SK-N-SH (cell line): ENCODE measurements around the gene CLASP1.

Experiments used
- CTCF ChIP-seq: fragments of 200-600 bp; sonication (generic); IDR thresholded peaks from 2 replicates; pipeline ENCODE4 v1.6.1; 2017; ENCODE audit warnings: antibody characterized with exemption, mild to moderate bottlenecking, moderate library complexity
- EP300 ChIP-seq, 2 experiments: IDR thresholded peaks; 2 replicates each; pipeline versions ENCODE4 v1.4.0 to v1.6.1; 2012; ENCODE audit warnings: borderline replicate concordance in 1 of 2, low read depth in 1 of 2, low read length in 1 of 2
- FOSL2 ChIP-seq: IDR thresholded peaks from 2 replicates; pipeline ENCODE4 v1.4.0; 2012; ENCODE audit warnings: low read depth, mild to moderate bottlenecking, moderate library complexity, borderline replicate concordance
- FOXM1 ChIP-seq: IDR thresholded peaks from 2 replicates; pipeline ENCODE4 v1.4.0; 2012; ENCODE audit warnings: low read depth, mild to moderate bottlenecking
- GABPA ChIP-seq: IDR thresholded peaks from 2 replicates; pipeline ENCODE4 v1.4.0; 2012; ENCODE audit warnings: low read depth, mild to moderate bottlenecking
- JUND ChIP-seq: IDR thresholded peaks from 2 replicates; pipeline ENCODE4 v1.4.0; 2012
- MAX ChIP-seq: IDR thresholded peaks from 2 replicates; pipeline ENCODE4 v1.4.0; 2012; ENCODE audit warnings: low read depth
- MXI1 ChIP-seq: IDR thresholded peaks from 2 replicates; pipeline ENCODE4 v1.6.1; 2012; ENCODE audit warnings: mild to moderate bottlenecking, low read depth, low read length, improper control_type of control experiment
- NFIC ChIP-seq: IDR thresholded peaks from 2 replicates; pipeline ENCODE4 v1.4.0; 2012; ENCODE audit warnings: borderline replicate concordance
- PBX3 ChIP-seq: IDR thresholded peaks from 2 replicates; pipeline ENCODE4; 2012
- POLR2AphosphoS5 ChIP-seq: IDR thresholded peaks from 2 replicates; pipeline ENCODE4 v1.6.1; 2012; ENCODE audit warnings: low read depth, low read length
- SIN3A ChIP-seq: IDR thresholded peaks from 2 replicates; pipeline ENCODE4 v1.6.1; 2012; ENCODE audit warnings: low read depth, mild to moderate bottlenecking, low read length, moderate library complexity, borderline replicate concordance
- SMC3 ChIP-seq: IDR thresholded peaks from 2 replicates; pipeline ENCODE4 v1.6.1; 2012; ENCODE audit warnings: low read depth, low read length, improper control_type of control experiment
- TCF12 ChIP-seq: IDR thresholded peaks from 2 replicates; pipeline ENCODE4 v1.4.0; 2012

GRCh38 chr2:121293450-121294325, 355.6 kb downstream of the CLASP1 start:
- TF ChIP-seq FOXM1 (no peak), CTCF (no peak), SMC3 (no peak), FOSL2 (no peak), EP300 (IDR thresholded peaks at IDR 0.05; ENCODE audit: borderline replicate concordance in 1 of 2, low read depth in 1 of 2, low read length in 1 of 2) (no peak), SIN3A (no peak), PBX3 (no peak), GABPA (no peak), JUND (no peak), POLR2AphosphoS5 (no peak), NFIC (no peak), MAX (no peak), MXI1 (no peak), TCF12 (no peak)
